ENCODE data around the gene HS3ST5.

DNA sequence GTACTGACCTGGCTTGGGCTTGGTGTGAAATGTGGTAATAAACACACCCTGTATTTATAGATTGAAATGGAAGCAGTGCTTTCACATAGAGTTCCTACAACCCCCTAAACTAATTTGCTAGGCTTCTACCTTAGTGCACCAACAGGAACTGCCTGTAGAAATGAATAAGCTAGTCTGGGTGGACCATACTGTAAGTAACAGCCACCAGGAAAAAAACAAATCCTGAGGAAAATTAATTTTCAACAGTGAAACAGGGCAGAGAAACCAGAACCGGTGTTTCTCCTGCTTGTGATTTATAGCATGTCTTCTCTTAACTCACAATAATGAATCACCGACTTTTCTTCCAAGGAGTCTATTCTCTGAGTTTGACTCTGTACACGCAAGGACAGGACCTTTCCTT lies 187.1 kb downstream of the HS3ST5 start:
- TF ChIP-seq, protein P1, sequence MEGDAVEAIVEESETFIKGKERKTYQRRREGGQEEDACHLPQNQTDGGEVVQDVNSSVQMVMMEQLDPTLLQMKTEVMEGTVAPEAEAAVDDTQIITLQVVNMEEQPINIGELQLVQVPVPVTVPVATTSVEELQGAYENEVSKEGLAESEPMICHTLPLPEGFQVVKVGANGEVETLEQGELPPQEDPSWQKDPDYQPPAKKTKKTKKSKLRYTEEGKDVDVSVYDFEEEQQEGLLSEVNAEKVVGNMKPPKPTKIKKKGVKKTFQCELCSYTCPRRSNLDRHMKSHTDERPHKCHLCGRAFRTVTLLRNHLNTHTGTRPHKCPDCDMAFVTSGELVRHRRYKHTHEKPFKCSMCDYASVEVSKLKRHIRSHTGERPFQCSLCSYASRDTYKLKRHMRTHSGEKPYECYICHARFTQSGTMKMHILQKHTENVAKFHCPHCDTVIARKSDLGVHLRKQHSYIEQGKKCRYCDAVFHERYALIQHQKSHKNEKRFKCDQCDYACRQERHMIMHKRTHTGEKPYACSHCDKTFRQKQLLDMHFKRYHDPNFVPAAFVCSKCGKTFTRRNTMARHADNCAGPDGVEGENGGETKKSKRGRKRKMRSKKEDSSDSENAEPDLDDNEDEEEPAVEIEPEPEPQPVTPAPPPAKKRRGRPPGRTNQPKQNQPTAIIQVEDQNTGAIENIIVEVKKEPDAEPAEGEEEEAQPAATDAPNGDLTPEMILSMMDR (IDR thresholded peaks at IDR 0.05; ENCODE audit: insufficient read depth, low read depth, low read length) = no peak
- TF ChIP-seq EZH2 (IDR thresholded peaks at IDR 0.05; ENCODE audit: insufficient read depth, low read length) = no peak

All from astrocyte (in vitro differentiated cells and primary cell).